IMR-90 (cell line): ENCODE data around the gene LAMC3. TPM values are rescaled to one million over a fixed set of nuclear protein-coding genes. Genes with fewer than 3 reads are reported as not detected.
A peak's percentile ranks its signal among the peaks of the same experiment; 100 is the strongest.

Experiments used
- ATAC-seq: fragments of 200-7000 bp; cut with Tn5 transposase; 2 replicates; pipeline ENCODE4 v1.9.1; 2020; ENCODE audit warnings: low read depth, mild to moderate bottlenecking, moderate library complexity
- BruUV-seq: library from RNA; stranded (reverse); fragments of 400-500 nt; replicated peaks from 2 replicates; lab custom pipeline; 2021; lab: Mats Ljungman, UMichigan
- CTCF ChIA-PET: fragments of 300-600 bp; formaldehyde crosslinking; extraction: SDS; loops from one replicate; lab custom pipeline; 2021; ENCODE audit warnings: antibody characterized with exemption; lab: Yijun Ruan, JAX
- POLR2A ChIA-PET: fragments of 300-600 bp; sonication (Branson Sonifier 250); formaldehyde crosslinking; loops from one replicate; lab custom pipeline; 2022; ENCODE audit warnings: antibody characterized with exemption; ENCODE audit not compliant: unreplicated experiment; lab: Charles Lee
- DNase-seq: peaks from one replicate; pipeline ENCODE4 v3.0.0; 2013
- H2AFZ ChIP-seq: replicated peaks from 2 replicates; pipeline ENCODE3; 2013; ENCODE audit warnings: low read length, mild to moderate bottlenecking; ENCODE audit not compliant: poor library complexity
- H2AK5ac ChIP-seq: 2 replicates; pipeline ENCODE4 v1.6.1; 2013; ENCODE audit warnings: low read depth, low read length, inconsistent platforms
- H2AK9ac ChIP-seq: replicated peaks from 2 replicates; pipeline ENCODE3; 2013; ENCODE audit warnings: mild to moderate bottlenecking, low read depth, low read length, moderate library complexity; ENCODE audit not compliant: poor library complexity
- H2BK120ac ChIP-seq: 2 replicates; pipeline ENCODE4 v1.6.1; 2013; ENCODE audit warnings: low read depth, low read length, inconsistent platforms
- H2BK15ac ChIP-seq: 3 replicates; pipeline ENCODE4 v1.6.1; 2013; ENCODE audit warnings: low read depth, low read length, inconsistent platforms
- H2BK20ac ChIP-seq: 2 replicates; pipeline ENCODE4 v1.6.1; 2013; ENCODE audit warnings: low read depth, mild to moderate bottlenecking, inconsistent platforms, low read length, moderate library complexity
- H2BK5ac ChIP-seq: 2 replicates; pipeline ENCODE4 v1.6.1; 2013; ENCODE audit warnings: mild to moderate bottlenecking, low read depth, low read length, inconsistent platforms; ENCODE audit not compliant: poor library complexity, severe bottlenecking
- H3K14ac ChIP-seq: replicated peaks from 2 replicates; pipeline ENCODE4 v1.6.1; 2013; ENCODE audit warnings: low read depth, low read length, inconsistent platforms
- H3K18ac ChIP-seq: 2 replicates; pipeline ENCODE4 v1.6.1; 2013; ENCODE audit warnings: low read depth, low read length, control low read depth
- H3K23ac ChIP-seq: 2 replicates; pipeline ENCODE4 v1.6.1; 2013; ENCODE audit warnings: low read depth, low read length, inconsistent platforms
- H3K27ac ChIP-seq: 2 replicates; pipeline ENCODE4 v1.5.1; 2013; ENCODE audit warnings: mild to moderate bottlenecking, control low read depth, low read length; ENCODE audit not compliant: insufficient read depth
- H3K27me3 ChIP-seq: 2 replicates; pipeline ENCODE4 v1.6.1; 2013; ENCODE audit warnings: low read length; ENCODE audit not compliant: control insufficient read depth, insufficient read depth
- H3K36me3 ChIP-seq: 2 replicates; pipeline ENCODE4 v1.6.1; 2013; ENCODE audit warnings: low read length, mixed read lengths; ENCODE audit not compliant: control insufficient read depth, insufficient read depth
- H3K4ac ChIP-seq: 2 replicates; pipeline ENCODE4 v1.6.1; 2013; ENCODE audit warnings: low read depth, low read length, inconsistent platforms
- H3K4me1 ChIP-seq: 2 replicates; pipeline ENCODE4 v1.6.1; 2013; ENCODE audit warnings: low read length, mixed read lengths; ENCODE audit not compliant: control insufficient read depth, insufficient read depth
- H3K4me2 ChIP-seq: 2 replicates; pipeline ENCODE4 v1.6.1; 2013; ENCODE audit warnings: low read depth, mild to moderate bottlenecking, control low read depth, low read length, moderate library complexity
- H3K4me3 ChIP-seq: 2 replicates; pipeline ENCODE4 v1.5.1; 2013; ENCODE audit warnings: low read depth, mild to moderate bottlenecking, control low read depth, low read length, moderate library complexity; ENCODE audit not compliant: insufficient read depth
- H3K56ac ChIP-seq: 2 replicates; pipeline ENCODE4 v1.6.1; 2013; ENCODE audit warnings: low read length, inconsistent platforms; ENCODE audit not compliant: insufficient read depth; ENCODE audit errors: extremely low read depth
- H3K79me1 ChIP-seq, 2 experiments: 2 replicates each; pipeline ENCODE4 v1.6.1; 2013; ENCODE audit warnings: low read length in 2 of 2, inconsistent platforms in 1 of 2, low read depth in 1 of 2
- H3K9ac ChIP-seq: 2 replicates; pipeline ENCODE4 v1.6.1; 2013; ENCODE audit warnings: low read depth, low read length, control low read depth
- H3K9me1 ChIP-seq: 2 replicates; pipeline ENCODE4 v1.6.1; 2013; ENCODE audit warnings: low read length, inconsistent platforms; ENCODE audit not compliant: insufficient read depth
- H3K9me3 ChIP-seq: 2 replicates; pipeline ENCODE4 v1.6.1; 2013; ENCODE audit warnings: low read length; ENCODE audit not compliant: control insufficient read depth, insufficient read depth
- H4K20me1 ChIP-seq: 2 replicates; pipeline ENCODE4 v1.6.1; 2013; ENCODE audit warnings: low read length, inconsistent platforms; ENCODE audit not compliant: insufficient read depth
- H4K5ac ChIP-seq: 2 replicates; pipeline ENCODE4 v1.6.1; 2013; ENCODE audit warnings: mild to moderate bottlenecking, low read depth, low read length, control low read depth
- H4K8ac ChIP-seq, 2 experiments: 2 replicates each; pipeline ENCODE4 v1.6.1; 2013; ENCODE audit warnings: low read depth in 2 of 2, low read length in 2 of 2, control low read depth in 1 of 2, inconsistent platforms in 1 of 2
- H4K91ac ChIP-seq: 2 replicates; pipeline ENCODE4 v1.6.1; 2013; ENCODE audit warnings: low read depth, low read length, inconsistent platforms; ENCODE audit not compliant: insufficient read depth
- CEBPB ChIP-seq: IDR thresholded peaks from 2 replicates; pipeline ENCODE4 v1.6.1; 2012; ENCODE audit warnings: low read depth, low read length, improper control_type of control experiment
- CHD1 ChIP-seq: IDR thresholded peaks from 2 replicates; pipeline ENCODE4 v1.6.1; 2012; ENCODE audit warnings: low read depth, low read length, improper control_type of control experiment
- MAFK ChIP-seq: IDR thresholded peaks from 2 replicates; pipeline ENCODE4 v1.6.1; 2012; ENCODE audit warnings: low read depth, low read length, improper control_type of control experiment
- MAZ ChIP-seq: IDR thresholded peaks from 2 replicates; pipeline ENCODE4 v1.6.1; 2012; ENCODE audit warnings: low read depth, mild to moderate bottlenecking, low read length, improper control_type of control experiment, moderate library complexity, borderline replicate concordance
- MXI1 ChIP-seq: IDR thresholded peaks from 2 replicates; pipeline ENCODE4 v1.6.1; 2012; ENCODE audit warnings: low read depth, mild to moderate bottlenecking, low read length, moderate library complexity, borderline replicate concordance
- NFE2L2 ChIP-seq: fragments of 150-350 bp; IDR thresholded peaks from 2 replicates; pipeline ENCODE4 v1.6.1; 2016; ENCODE audit warnings: low read depth, mild to moderate bottlenecking, low read length
- POLR2A ChIP-seq: IDR thresholded peaks from 2 replicates; pipeline ENCODE4 v1.6.1; 2012; ENCODE audit warnings: mild to moderate bottlenecking, low read depth, low read length
- RAD21 ChIP-seq: IDR thresholded peaks from 2 replicates; pipeline ENCODE4 v1.6.1; 2012; ENCODE audit warnings: low read length, improper control_type of control experiment
- RCOR1 ChIP-seq: IDR thresholded peaks from 2 replicates; pipeline ENCODE4 v1.6.1; 2012; ENCODE audit warnings: mild to moderate bottlenecking, low read length, improper control_type of control experiment; ENCODE audit not compliant: insufficient replicate concordance
- RFX5 ChIP-seq: IDR thresholded peaks from 2 replicates; pipeline ENCODE4 v1.8.0; 2012; ENCODE audit warnings: low read depth, mild to moderate bottlenecking, low read length, moderate library complexity
- SMC3 ChIP-seq: fragments of 150-350 bp; IDR thresholded peaks from 2 replicates; pipeline ENCODE4 v1.6.1; 2016; ENCODE audit warnings: low read depth, mild to moderate bottlenecking, antibody characterized with exemption, low read length, moderate library complexity
- WGBS, 2 experiments: methylation state at CpG; one replicate each; pipeline versions ENCODE4 v1.1.5 to v1.1.7; 2013; ENCODE audit warnings: missing lambda C conversion rate in 2 of 2; ENCODE audit not compliant: insufficient read length in 1 of 2; ENCODE audit errors: extremely low coverage in 2 of 2; 5-methylcytosine and 5-hydroxymethylcytosine counted together
- dilution Hi-C: fragments of 300-500 bp; cut with HindIII; formaldehyde crosslinking; loops from one replicate; pipeline ENCODE4 v1.14.3; 2018; ENCODE audit warnings: low sequenced_read_pairs; ENCODE audit not compliant: unreplicated experiment
- in situ Hi-C: fragments of 300-500 bp; cut with MboI; formaldehyde crosslinking; loops from 3 replicates; pipeline ENCODE4 v1.14.3; 2019; ENCODE audit warnings: low sequenced_read_pairs, inconsistent platforms, mixed read lengths
- intact Hi-C: fragments of 100-400 bp; cut with micrococcal nuclease; formaldehyde crosslinking; loops from 2 replicates; pipeline ENCODE4 v1.10.0; 2022
- polyA plus RNA-seq, 3 experiments: library from polyadenylated mRNA; depleted of rRNA; stranded (reverse); fragments of >200 nt; gene quantifications; 2 replicates each; pipeline ENCODE4 v1.2.3, GENCODE V29; 2012; ENCODE audit warnings: low replicate concordance in 1 of 3
- total RNA-seq: library from RNA; depleted of rRNA; stranded (reverse); fragments of >200 nt; gene quantifications from 2 replicates; pipeline ENCODE4 v1.2.3, GENCODE V29; 2012
- TF ChIP-seq, protein P1 (sequence below): fragments of 150-350 bp; IDR thresholded peaks from 2 replicates; pipeline ENCODE4 v1.6.1; 2016; ENCODE audit warnings: low read depth, mild to moderate bottlenecking, low read length, moderate library complexity, borderline replicate concordance
- TF ChIP-seq, protein P2 (sequence below): conservative IDR thresholded peaks from 2 replicates; pipeline ENCODE4 v1.5.1; 2012; ENCODE audit warnings: mild to moderate bottlenecking, low read depth, low read length, improper control_type of control experiment
- TF ChIP-seq, protein P3 (sequence below): fragments of 150-350 bp; IDR thresholded peaks from 2 replicates; pipeline ENCODE4 v1.6.1; 2017; ENCODE audit warnings: mild to moderate bottlenecking, antibody characterized with exemption, low read length, low read depth

The LAMC3 gene
- total and polyA plus RNA-seq, 2 of the 4 experiments (the other 2 are of a cell fraction), result not detected

DNA sequence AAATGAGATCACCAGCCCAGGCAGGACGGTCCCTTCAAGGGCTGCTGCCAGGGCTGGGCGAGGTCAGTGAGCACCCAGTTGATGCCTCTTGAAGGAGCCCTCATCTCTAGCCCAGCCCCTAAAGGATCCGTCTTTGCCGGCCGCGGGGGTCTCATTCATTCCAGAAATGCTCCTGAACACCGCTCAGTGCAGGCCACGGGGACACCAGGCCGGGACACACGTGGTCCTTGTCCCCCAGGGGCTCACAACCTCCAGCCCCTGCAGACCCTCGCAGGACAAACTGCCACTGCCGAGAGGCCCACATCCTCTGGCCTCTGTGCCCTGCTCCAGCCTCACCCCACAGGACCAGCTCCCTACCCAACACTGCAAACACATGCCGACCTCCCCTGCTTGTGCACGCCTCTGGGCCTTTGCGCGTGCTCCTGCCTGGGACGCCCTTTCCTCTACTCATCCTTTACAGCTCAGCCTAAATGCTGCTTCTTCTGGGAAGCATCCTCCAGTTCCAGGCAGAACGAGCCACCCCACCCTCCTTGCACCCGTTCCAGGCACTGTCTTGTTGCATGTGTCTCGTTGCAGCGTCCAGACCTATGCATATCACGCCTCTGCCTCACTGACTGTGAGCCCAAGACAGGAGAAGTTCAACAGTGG lies 10.3 kb upstream of the LAMC3 start:
- no TSS peak for BruUV-seq
- Histone ChIP-seq H4K5ac (no peak overlapping the region), H3K14ac (no peak overlapping the region), H2AFZ (peak overlapping the region; percentile 70), H3K9me3 (no peaks in the 10 kb centered on the region), H4K20me1 (0 out of 2 replicates have a peak, but pooled peaks cover 3% of the 10 kb centered on the region), H3K56ac (no peak overlapping the region), H4K91ac (no peak overlapping the region), H3K4ac (no peak overlapping the region), H2BK15ac (no peak overlapping the region), H3K79me1 (no peaks in the 10 kb centered on the region), H3K27me3 (peaks cover 25% of the 10 kb centered on the region), H3K18ac (no peak overlapping the region), H3K4me3 (no peak overlapping the region), H3K27ac (no peak overlapping the region), H2BK5ac (no peak overlapping the region), H2AK5ac (no peak overlapping the region), H3K9me1 (peaks cover 7% of the 10 kb centered on the region; the same call in 1 of the 2 replicates), H3K23ac (no peak overlapping the region; the same call in 1 of the 2 replicates), H2BK20ac (no peak overlapping the region), H3K9ac (no peak overlapping the region), H2BK120ac (no peak overlapping the region), H4K8ac (no peak overlapping the region), H3K4me1 (peaks cover 10% of the 10 kb centered on the region; the same call in 1 of the 2 replicates), H3K36me3 (no peaks in the 10 kb centered on the region), H2AK9ac (peak overlapping the region; percentile 81), H3K4me2 (no peak overlapping the region)
- intact Hi-C loops, result loop anchor here (1.0 to 5.0 kb wide), 5 partner anchors 61 to 292 kb away; partner anchors contain the start of gene FIBCD1
- CTCF ChIA-PET, result interaction anchor here (0.6 to 1.7 kb wide), 15 partner anchors 12 to 298 kb away, joined by 3 to 11 read pairs (median 3); no protein-coding TSS in a partner anchor
- dilution Hi-C loops, result no loop called here
- no peak for TF ChIP-seq MAZ
- no peak for TF ChIP-seq SMC3
- no peak for TF ChIP-seq CEBPB
- no peak for TF ChIP-seq MXI1
- TF ChIP-seq CHD1, result no peak
- no peak for TF ChIP-seq RFX5
- TF ChIP-seq, protein P1, sequence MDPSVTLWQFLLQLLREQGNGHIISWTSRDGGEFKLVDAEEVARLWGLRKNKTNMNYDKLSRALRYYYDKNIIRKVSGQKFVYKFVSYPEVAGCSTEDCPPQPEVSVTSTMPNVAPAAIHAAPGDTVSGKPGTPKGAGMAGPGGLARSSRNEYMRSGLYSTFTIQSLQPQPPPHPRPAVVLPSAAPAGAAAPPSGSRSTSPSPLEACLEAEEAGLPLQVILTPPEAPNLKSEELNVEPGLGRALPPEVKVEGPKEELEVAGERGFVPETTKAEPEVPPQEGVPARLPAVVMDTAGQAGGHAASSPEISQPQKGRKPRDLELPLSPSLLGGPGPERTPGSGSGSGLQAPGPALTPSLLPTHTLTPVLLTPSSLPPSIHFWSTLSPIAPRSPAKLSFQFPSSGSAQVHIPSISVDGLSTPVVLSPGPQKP, result no peak
- TF ChIP-seq, protein P2, sequence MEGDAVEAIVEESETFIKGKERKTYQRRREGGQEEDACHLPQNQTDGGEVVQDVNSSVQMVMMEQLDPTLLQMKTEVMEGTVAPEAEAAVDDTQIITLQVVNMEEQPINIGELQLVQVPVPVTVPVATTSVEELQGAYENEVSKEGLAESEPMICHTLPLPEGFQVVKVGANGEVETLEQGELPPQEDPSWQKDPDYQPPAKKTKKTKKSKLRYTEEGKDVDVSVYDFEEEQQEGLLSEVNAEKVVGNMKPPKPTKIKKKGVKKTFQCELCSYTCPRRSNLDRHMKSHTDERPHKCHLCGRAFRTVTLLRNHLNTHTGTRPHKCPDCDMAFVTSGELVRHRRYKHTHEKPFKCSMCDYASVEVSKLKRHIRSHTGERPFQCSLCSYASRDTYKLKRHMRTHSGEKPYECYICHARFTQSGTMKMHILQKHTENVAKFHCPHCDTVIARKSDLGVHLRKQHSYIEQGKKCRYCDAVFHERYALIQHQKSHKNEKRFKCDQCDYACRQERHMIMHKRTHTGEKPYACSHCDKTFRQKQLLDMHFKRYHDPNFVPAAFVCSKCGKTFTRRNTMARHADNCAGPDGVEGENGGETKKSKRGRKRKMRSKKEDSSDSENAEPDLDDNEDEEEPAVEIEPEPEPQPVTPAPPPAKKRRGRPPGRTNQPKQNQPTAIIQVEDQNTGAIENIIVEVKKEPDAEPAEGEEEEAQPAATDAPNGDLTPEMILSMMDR, result no peak
- TF ChIP-seq RCOR1, result no peak
- no peak for TF ChIP-seq NFE2L2
- TF ChIP-seq RAD21, result no peak
- TF ChIP-seq MAFK, result no peak
- TF ChIP-seq, protein P3, sequence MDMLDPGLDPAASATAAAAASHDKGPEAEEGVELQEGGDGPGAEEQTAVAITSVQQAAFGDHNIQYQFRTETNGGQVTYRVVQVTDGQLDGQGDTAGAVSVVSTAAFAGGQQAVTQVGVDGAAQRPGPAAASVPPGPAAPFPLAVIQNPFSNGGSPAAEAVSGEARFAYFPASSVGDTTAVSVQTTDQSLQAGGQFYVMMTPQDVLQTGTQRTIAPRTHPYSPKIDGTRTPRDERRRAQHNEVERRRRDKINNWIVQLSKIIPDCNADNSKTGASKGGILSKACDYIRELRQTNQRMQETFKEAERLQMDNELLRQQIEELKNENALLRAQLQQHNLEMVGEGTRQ, result no peak
- TF ChIP-seq POLR2A, result no peak
- DNase-seq (no peak), ATAC-seq (no peak)
- POLR2A ChIA-PET, result no interaction called here
- WGBS, 2 experiments, result 75% methylated on average over 15 of the region's 22 CpGs; no CpG with 5 or more reads in 1 of the 2 experiments
- in situ Hi-C loops, result loop anchor here (5.0 kb wide), 1 partner anchor 291 kb away; no protein-coding TSS in a partner anchor
